GM12875 (cell line): ENCODE measurements around the gene GHSR.
A peak's percentile ranks its signal among the peaks of the same experiment; 100 is the strongest.
"Not testable (repeated sequence)": the region's sequence is repeated elsewhere in the genome, so short reads cannot be mapped to it uniquely, and the experiment has no call there.

Source experiments
- H3K4me3 ChIP-seq: one replicate; pipeline ENCODE4 v1.5.1; 2011; ENCODE audit warnings: low read depth, low read length, control low read depth
- TF ChIP-seq, protein P1 (sequence below): IDR thresholded peaks from 2 replicates; pipeline ENCODE4 v1.5.1; 2011; ENCODE audit warnings: low read depth, mild to moderate bottlenecking, control low read depth, inconsistent platforms, low read length, moderate library complexity, borderline replicate concordance; ENCODE audit not compliant: insufficient read depth

The GHSR gene, protein sequence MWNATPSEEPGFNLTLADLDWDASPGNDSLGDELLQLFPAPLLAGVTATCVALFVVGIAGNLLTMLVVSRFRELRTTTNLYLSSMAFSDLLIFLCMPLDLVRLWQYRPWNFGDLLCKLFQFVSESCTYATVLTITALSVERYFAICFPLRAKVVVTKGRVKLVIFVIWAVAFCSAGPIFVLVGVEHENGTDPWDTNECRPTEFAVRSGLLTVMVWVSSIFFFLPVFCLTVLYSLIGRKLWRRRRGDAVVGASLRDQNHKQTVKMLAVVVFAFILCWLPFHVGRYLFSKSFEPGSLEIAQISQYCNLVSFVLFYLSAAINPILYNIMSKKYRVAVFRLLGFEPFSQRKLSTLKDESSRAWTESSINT

DNA sequence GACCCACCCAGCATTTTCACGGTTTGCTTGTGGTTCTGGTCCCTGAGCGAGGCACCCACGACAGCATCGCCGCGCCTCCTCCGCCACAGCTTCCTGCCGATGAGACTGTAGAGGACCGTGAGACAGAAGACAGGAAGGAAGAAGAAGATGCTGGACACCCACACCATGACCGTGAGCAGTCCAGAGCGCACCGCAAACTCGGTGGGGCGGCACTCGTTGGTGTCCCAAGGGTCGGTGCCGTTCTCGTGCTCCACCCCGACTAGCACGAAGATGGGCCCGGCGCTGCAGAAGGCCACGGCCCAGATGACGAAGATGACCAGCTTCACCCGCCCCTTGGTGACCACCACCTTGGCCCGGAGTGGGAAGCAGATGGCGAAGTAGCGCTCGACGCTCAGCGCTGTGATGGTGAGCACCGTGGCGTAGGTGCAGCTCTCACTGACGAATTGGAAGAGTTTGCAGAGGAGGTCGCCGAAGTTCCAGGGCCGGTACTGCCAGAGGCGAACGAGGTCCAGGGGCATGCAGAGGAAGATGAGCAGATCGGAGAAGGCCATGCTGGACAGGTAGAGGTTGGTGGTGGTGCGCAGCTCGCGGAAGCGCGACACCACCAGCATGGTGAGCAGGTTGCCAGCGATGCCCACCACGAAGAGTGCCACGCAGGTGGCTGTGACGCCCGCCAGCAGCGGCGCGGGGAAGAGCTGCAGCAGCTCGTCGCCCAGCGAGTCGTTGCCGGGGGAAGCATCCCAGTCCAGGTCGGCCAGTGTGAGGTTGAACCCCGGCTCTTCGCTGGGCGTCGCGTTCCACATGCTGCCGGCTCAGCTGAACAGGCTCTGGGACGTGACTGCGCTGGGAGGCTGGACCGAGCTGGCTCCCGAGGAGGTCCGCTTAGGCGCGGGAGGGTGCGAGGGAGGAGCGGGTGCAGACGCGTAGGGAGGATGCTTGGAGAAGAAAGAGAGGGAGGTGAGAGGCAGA is at the start of gene GHSR:
TSS of gene GHSR (minus strand) at position 846 of the 969 bp plus-strand sequence. CDS start at position 803, 43 bp downstream.
- TF ChIP-seq, protein P1, sequence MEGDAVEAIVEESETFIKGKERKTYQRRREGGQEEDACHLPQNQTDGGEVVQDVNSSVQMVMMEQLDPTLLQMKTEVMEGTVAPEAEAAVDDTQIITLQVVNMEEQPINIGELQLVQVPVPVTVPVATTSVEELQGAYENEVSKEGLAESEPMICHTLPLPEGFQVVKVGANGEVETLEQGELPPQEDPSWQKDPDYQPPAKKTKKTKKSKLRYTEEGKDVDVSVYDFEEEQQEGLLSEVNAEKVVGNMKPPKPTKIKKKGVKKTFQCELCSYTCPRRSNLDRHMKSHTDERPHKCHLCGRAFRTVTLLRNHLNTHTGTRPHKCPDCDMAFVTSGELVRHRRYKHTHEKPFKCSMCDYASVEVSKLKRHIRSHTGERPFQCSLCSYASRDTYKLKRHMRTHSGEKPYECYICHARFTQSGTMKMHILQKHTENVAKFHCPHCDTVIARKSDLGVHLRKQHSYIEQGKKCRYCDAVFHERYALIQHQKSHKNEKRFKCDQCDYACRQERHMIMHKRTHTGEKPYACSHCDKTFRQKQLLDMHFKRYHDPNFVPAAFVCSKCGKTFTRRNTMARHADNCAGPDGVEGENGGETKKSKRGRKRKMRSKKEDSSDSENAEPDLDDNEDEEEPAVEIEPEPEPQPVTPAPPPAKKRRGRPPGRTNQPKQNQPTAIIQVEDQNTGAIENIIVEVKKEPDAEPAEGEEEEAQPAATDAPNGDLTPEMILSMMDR: no peak
- H3K4me3 ChIP-seq: no peak within 1 kb of the TSS

DNA sequence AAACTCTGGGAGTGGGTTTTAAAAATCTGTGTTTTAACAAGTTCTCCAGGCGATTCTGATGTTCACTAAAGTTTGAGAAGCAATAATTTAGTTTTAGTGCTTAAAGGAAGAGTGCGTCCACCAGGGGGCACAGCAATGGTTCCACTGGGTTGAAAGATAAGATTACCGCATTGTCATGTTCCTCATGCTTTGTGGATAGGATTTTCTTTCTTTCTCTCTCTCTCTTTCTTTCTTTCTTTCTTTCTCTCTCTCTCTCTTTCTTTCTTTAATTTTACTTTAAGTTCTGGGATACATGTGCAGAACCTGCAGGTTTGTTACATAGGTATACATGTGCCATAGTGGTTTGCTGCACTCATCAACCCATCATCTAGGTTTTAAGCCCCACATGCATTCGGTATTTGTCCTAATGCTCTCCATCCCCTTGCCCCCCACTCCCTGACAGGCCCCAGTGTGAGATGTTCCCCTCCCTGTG is 42.0 kb upstream of the GHSR start:
- TF ChIP-seq, protein P1: peak; percentile 60; the same call in 1 of the 2 replicates
- H3K4me3 ChIP-seq: not testable (repeated sequence)

DNA sequence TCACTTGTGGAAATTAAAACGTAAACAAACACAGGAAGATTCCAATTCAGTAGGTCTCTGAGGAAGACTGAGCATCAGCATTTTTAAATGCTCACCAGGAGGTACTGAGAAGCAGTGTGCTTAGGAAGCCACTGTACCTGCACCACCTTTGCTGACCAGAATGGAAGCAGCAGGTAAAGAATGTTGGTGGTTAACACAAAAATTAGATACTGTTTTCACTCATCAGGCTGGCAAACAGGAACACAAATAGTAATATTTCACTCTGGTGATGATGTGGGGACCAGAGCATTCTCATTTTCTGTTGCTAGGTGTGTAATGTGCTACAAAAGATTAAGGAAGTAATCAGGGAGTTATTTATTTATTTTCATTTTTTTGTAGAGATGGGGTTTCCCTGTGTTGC is 29.9 kb upstream of the GHSR start:
- H3K4me3 ChIP-seq: no peak overlapping the region
- TF ChIP-seq, protein P1: no peak

DNA sequence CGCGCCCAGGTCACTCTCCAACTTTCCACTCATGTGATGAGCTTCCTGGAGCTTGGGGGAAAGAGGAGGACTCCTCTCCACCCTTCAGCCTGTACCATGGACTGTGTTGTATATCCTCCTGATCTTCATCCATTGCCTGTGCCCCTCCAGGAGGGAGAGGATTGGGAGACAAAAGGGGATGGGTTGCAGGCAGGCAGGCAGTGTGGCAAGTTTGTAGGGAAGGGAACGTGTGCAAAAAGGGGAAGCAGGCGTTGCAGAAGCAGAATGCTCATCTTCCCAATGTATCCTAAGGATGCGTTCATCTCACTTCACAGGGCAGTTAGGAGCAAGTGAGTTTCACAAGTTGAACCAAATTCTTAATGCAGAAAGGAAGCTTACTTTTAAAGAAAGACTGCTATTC is 28.1 kb upstream of the GHSR start:
- H3K4me3 ChIP-seq: no peak overlapping the region
- TF ChIP-seq, protein P1: no peak

DNA sequence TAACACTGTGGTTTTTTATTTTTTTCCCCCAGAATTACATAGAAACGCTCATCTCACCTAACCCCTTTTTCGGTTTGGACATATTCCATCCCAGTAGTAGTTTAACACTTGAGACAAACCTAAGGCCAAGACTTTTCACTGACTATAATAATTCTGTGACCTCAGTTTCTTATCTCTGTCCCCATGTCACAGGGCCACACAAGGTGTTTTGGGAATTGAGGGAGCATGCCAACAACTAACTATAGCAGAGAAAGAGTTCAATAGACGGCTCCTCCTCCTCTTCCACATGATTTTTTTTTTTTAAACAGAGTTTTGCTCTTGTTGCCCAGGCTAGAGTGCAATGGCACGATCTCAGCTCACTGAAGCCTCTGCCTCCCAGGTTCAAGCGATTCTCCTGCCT is 27.4 kb upstream of the GHSR start:
- TF ChIP-seq, protein P1: no peak
- H3K4me3 ChIP-seq: no peak overlapping the region

DNA sequence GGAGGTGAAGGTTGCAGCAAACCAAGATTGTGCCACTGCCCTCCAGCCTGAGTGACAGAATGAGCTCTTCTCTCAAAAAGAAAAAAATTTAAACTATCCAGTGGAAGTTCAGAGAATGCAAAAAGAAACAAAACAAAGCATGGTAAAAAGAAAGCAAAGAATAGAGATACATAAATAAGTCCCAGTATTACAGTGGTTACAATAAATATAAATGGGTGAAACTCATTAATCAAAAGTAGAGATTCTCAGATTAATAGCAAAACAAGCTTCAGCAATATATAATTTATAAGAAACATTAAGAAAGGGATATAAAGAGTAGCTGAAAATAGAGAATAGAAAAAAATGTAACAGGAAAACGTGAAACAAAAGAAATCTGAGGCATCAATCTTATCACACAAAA is 23.6 kb upstream of the GHSR start:
- TF ChIP-seq, protein P1: no peak
- no peak overlapping the region for H3K4me3 ChIP-seq
